ENCODE results near the gene AXIN2. TPM values are rescaled to one million over a fixed set of nuclear protein-coding genes. Genes with fewer than 3 reads are reported as not detected.
A peak's percentile ranks its signal among the peaks of the same experiment; 100 is the strongest.
"Not testable (repeated sequence)": the region's sequence is repeated elsewhere in the genome, so short reads cannot be mapped to it uniquely, and the experiment has no call there.

The AXIN2 gene
- total and polyA plus RNA-seq, 9 donors: 17.2 to 75.7 (median 26.9) TPM

- intact Hi-C loops (cut with DNase I): no loop called here
- no peak for TF ChIP-seq POLR2A (IDR thresholded peaks at IDR 0.05)
- no peak for TF ChIP-seq CTCF (IDR thresholded peaks at IDR 0.05)
- TF ChIP-seq EP300 (IDR thresholded peaks at IDR 0.05): no peak
- Histone ChIP-seq H3K36me3 (no peaks in the 10 kb centered on the region), H3K4me1 (ENCODE audit: insufficient read depth) (peaks cover 27% of the 10 kb centered on the region), H3K27me3 (no peaks in the 10 kb centered on the region), H3K9me3 (no peaks in the 10 kb centered on the region), H3K27ac (no peak overlapping the region), H3K4me3 (no peak overlapping the region)
- WGBS, 3 donors: 84 to 89% (median 86%) methylated on average over 7 of the region's 7 CpGs
- DNase-seq: no peak
These were observed 32.3 kb downstream of the AXIN2 start for GRCh38 chr17:65529040-65529633.

GRCh38 chr17:65527857-65528591 is 33.4 kb downstream of the AXIN2 start:
- no peaks in the 10 kb centered on the region for H3K27me3 ChIP-seq
- no peak overlapping the region for H3K27ac ChIP-seq
- intact Hi-C loops (cut with DNase I): no loop called here
- no peak overlapping the region for H3K4me3 ChIP-seq
- TF ChIP-seq EP300 (IDR thresholded peaks at IDR 0.05) (no peak), POLR2A (IDR thresholded peaks at IDR 0.05) (no peak), CTCF (IDR thresholded peaks at IDR 0.05) (no peak)
- H3K4me1 ChIP-seq (ENCODE audit: insufficient read depth): peaks cover 29% of the 10 kb centered on the region
- no peaks in the 10 kb centered on the region for H3K9me3 ChIP-seq
- no peaks in the 10 kb centered on the region for H3K36me3 ChIP-seq
- DNase-seq: peak in 1 of 5 donors; percentile 11
- WGBS, 3 donors: 87 to 91% (median 91%) methylated on average over 16 of the region's 16 CpGs

- Histone ChIP-seq H3K27ac (no peak overlapping the region), H3K27me3 (no peaks in the 10 kb centered on the region), H3K9me3 (no peaks in the 10 kb centered on the region), H3K4me1 (ENCODE audit: insufficient read depth) (peaks cover 22% of the 10 kb centered on the region), H3K36me3 (no peaks in the 10 kb centered on the region), H3K4me3 (no peak overlapping the region)
- DNase-seq: peak in 1 of 5 donors; percentile 7
- intact Hi-C loops (cut with DNase I): no loop called here
- 88 to 93% (median 93%) methylated on average over 8 of the region's 8 CpGs for WGBS, 3 donors
- no peak for TF ChIP-seq EP300 (IDR thresholded peaks at IDR 0.05)
- TF ChIP-seq CTCF (IDR thresholded peaks at IDR 0.05): no peak
These were observed 34.1 kb downstream of the AXIN2 start for GRCh38 chr17:65527381-65527780.

- peaks cover 17% of the 10 kb centered on the region for H3K4me1 ChIP-seq (ENCODE audit: insufficient read depth)
- H3K4me3 ChIP-seq; H3K9me3 ChIP-seq; H3K27ac ChIP-seq; intact Hi-C loops (cut with DNase I); H3K27me3 ChIP-seq; H3K36me3 ChIP-seq: not testable (repeated sequence)
- WGBS, 3 donors: 91 to 96% (median 92%) methylated on average over 7 of the region's 7 CpGs
- peak in 1 of 5 donors; percentile 5 for DNase-seq
These were observed 34.6 kb downstream of the AXIN2 start for GRCh38 chr17:65526854-65527253.

Data from ovary (tissue), 9 donors.